ENCODE measurements around the gene YPEL1. TPM values are rescaled to one million over a fixed set of nuclear protein-coding genes. Genes with fewer than 3 reads are reported as not detected.

The YPEL1 gene
- total and polyA plus RNA-seq, 2 of the 13 experiments (the other 11 are each of a cell fraction or from before 2014, with no cell fraction given) = 0.33 to 2.5 TPM

GRCh38 chr22:21677606-21678443 is 57.8 kb downstream of the YPEL1 start (continued):
- TF ChIP-seq ZNF431 (CRISPR knock-in tag; IDR thresholded peaks at IDR 0.05; ENCODE audit: borderline replicate concordance, low read depth) = no peak
- TF ChIP-seq LCORL (IDR thresholded peaks at IDR 0.05) = no peak
- TF ChIP-seq LCORL (CRISPR knock-in tag; IDR thresholded peaks at IDR 0.05) = peak; percentile 75
- no peak for TF ChIP-seq KLF15 (CRISPR knock-in tag; IDR thresholded peaks at IDR 0.05; ENCODE audit: borderline replicate concordance)
- TF ChIP-seq FOXA3 (CRISPR knock-in tag; IDR thresholded peaks at IDR 0.05) = peak; percentile 84
- TF ChIP-seq ZBTB3 (CRISPR knock-in tag; IDR thresholded peaks at IDR 0.05; ENCODE audit: borderline replicate concordance, low read depth) = no peak
- TF ChIP-seq NFE2L1 (CRISPR knock-in tag; IDR thresholded peaks at IDR 0.05; ENCODE audit: borderline replicate concordance) = no peak
- TF ChIP-seq NR2F2 (IDR thresholded peaks at IDR 0.05; ENCODE audit: borderline replicate concordance, low read depth) = no peak
- peak; percentile 69; the same call in 1 of the 2 replicates for TF ChIP-seq HDAC2 (CRISPR knock-in tag; IDR thresholded peaks at IDR 0.05)
- no peak for TF ChIP-seq PHF8 (CRISPR knock-in tag; IDR thresholded peaks at IDR 0.05)
- TF ChIP-seq NRL (CRISPR knock-in tag; IDR thresholded peaks at IDR 0.05; ENCODE audit: borderline replicate concordance) = no peak
- TF ChIP-seq ZNF75D (CRISPR knock-in tag; IDR thresholded peaks at IDR 0.05; ENCODE audit: borderline replicate concordance) = no peak
- no peak for TF ChIP-seq ZBTB20 (CRISPR knock-in tag; IDR thresholded peaks at IDR 0.05; ENCODE audit: borderline replicate concordance, low read depth)
- peak; percentile 99 for TF ChIP-seq ZNF292 (CRISPR knock-in tag; IDR thresholded peaks at IDR 0.05; ENCODE audit: borderline replicate concordance, low read depth)
- peak; percentile 95 for TF ChIP-seq HNRNPL (IDR thresholded peaks at IDR 0.05; ENCODE audit: low read depth, low read length)
- 0 out of 2 replicates have a peak, but pooled peaks have one; percentile 22 for TF ChIP-seq PRDM10 (CRISPR knock-in tag; IDR thresholded peaks at IDR 0.05; ENCODE audit: low read depth)
- 0 out of 2 replicates have a peak, but pooled peaks have one; percentile 30 for TF ChIP-seq ZNF143 (CRISPR knock-in tag; IDR thresholded peaks at IDR 0.05)
- 0 out of 2 replicates have a peak, but pooled peaks have one; percentile 27 for TF ChIP-seq KMT2B (CRISPR knock-in tag; IDR thresholded peaks at IDR 0.05)
- no peak; the same call in 1 of the 2 replicates for TF ChIP-seq EEA1 (CRISPR knock-in tag; IDR thresholded peaks at IDR 0.05; ENCODE audit: borderline replicate concordance)
- peak; percentile 66; the same call in 1 of the 2 replicates for TF ChIP-seq SOX5 (CRISPR knock-in tag; IDR thresholded peaks at IDR 0.05; ENCODE audit: borderline replicate concordance)
- peak; percentile 24; the same call in 1 of the 2 replicates for TF ChIP-seq SMAD3 (CRISPR knock-in tag; IDR thresholded peaks at IDR 0.05)
- no peak for TF ChIP-seq ZNF644 (CRISPR knock-in tag; IDR thresholded peaks at IDR 0.05; ENCODE audit: low read depth)
- TF ChIP-seq MTF2 (CRISPR knock-in tag; IDR thresholded peaks at IDR 0.05; ENCODE audit: borderline replicate concordance) = no peak
- TF ChIP-seq TFDP2 (CRISPR knock-in tag; IDR thresholded peaks at IDR 0.05) = peak; percentile 63
- peak; percentile 85 for TF ChIP-seq SAP130 (CRISPR knock-in tag; IDR thresholded peaks at IDR 0.05; ENCODE audit: low read depth)

Measured in HepG2 (cell line).